GM19351 (cell line): ENCODE data around the gene C3orf52.

Experiments
- ATAC-seq: cut with Tn5 transposase; IDR thresholded peaks from one replicate; pipeline ENCODE4 v1.9.1; 2021; ENCODE audit warnings: mild to moderate bottlenecking, moderate library complexity; ENCODE audit not compliant: unreplicated experiment

Gene C3orf52

DNA sequence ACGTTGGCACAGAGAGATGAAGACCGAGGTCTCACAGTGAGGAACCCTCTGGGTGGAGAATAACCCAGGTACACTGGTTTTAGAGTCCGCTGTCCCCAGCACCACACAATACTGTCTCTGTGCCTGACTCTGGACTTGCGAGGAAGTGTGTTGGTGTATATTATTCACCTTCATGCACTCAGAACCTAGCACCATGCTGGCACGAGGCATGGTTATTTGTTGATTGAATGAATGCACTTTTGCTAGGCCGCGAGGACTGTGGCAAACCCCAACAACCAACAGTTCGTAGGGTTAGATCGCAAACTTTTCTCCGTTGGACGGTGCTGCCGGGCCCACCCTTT is 484 bp upstream of the C3orf52 start:
- no peak for ATAC-seq

DNA sequence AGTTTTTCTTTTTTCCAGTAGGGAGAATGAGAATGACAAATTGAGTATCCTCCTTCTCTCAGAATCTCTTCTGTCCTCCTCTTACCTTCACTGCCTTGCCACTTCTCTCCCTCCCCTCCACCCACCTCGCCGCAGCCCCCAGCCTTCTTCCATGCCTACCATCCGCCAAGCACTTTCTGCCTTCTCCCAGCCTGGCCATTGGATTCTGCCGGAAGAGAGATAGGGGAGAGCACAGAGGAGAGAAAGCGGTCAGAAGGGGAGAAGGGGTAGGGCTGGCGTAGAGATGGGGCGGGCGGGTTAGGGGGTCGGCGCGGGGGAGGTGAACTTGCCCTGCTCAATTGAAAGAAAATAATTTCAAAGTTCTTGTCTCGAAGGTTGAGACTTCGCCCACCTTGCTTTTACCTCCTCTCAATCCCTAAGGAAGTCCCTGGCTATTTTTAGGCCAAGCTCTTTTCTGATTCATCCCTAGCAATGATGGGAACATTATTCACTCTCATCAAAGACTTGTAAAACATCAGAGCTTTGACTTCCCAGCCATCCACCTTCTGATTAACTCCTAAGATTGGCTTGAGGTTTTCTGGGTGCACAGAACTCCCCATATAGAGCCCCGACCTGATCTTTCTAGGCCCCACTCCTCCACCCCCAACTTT is 811 bp downstream of the C3orf52 start:
- ATAC-seq = no peak

DNA sequence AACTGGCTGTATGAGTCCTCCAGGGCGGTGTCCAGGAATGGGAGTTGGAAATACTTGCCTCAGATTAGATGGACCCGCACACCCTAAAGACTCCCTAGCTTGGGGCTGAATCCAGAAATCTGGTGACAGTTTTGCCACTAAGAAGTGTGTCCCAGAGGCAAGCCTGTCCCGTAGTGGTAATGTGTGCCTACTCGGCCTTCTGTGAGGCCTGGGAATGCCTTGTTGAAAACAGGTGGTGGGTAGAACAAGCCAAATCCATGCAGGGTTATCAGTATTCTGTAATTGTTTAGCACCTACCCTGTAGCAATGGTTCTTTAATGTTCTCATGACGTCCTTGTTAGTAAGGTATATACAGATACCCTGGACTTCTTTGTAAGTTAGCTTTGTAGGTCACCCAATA is 1.6 kb downstream of the C3orf52 start:
- ATAC-seq = no peak

DNA sequence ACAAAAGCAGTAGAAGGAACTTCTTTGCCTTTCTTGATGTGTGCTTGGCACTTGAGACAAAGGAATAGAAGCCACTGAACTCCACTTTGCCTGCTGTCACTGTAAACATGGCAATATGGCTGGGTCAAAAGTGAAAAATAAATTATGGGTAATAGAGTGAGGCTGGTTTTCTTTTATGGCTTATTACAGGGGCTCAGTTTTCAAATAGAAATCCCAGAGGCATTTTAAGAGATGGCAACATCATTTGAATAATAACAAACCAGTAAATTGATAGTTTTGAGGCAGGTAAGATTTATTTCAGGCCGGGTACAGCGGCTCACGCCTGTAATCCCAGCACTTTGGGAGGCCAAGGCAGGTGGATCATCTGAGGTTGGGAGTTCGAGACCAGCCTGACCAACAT is 2.8 kb downstream of the C3orf52 start:
- no peak for ATAC-seq

DNA sequence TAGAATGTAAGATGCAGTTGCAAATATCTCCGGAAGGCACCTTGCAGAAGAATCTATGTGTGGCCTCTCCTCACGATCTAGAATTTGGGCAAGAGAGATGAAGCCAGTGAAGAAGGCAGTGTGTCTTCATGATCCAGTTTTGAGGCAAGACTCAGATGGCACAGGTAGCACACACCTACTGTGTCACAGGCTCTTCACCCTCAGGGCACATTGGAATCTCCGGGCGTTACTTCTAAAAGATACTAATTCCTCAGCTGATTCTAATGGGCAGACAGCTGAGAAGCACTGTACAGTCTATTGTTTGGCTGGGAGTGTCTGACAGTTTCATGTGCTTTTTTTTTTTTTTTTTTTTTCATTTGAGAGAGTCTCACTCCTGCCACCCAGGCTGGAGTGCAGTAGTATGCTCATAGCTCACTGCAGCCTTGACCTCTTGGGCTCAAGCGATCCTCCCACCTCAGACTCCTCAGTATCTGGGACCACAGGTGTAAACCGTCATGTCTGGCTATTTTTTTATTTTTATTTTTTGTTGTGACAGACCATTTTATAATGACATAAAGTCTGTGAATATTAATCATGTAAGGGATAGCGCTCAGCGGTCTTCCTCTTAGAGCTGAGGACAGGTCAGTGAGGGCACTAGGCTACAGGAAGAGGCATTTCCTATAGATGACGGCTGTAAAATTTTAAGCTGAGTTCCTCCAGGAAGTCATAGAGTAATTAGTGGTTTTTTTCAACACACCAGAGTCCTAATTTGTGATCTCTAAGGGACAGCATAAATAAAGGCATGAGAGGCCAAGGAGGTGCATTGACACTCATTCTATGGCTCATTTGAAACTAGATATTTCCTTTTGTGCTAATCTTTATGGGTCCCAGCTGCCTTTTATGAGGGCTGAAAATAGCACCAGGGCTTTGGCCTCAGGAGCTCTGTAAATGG is 4.0 kb downstream of the C3orf52 start:
- no peak for ATAC-seq

DNA sequence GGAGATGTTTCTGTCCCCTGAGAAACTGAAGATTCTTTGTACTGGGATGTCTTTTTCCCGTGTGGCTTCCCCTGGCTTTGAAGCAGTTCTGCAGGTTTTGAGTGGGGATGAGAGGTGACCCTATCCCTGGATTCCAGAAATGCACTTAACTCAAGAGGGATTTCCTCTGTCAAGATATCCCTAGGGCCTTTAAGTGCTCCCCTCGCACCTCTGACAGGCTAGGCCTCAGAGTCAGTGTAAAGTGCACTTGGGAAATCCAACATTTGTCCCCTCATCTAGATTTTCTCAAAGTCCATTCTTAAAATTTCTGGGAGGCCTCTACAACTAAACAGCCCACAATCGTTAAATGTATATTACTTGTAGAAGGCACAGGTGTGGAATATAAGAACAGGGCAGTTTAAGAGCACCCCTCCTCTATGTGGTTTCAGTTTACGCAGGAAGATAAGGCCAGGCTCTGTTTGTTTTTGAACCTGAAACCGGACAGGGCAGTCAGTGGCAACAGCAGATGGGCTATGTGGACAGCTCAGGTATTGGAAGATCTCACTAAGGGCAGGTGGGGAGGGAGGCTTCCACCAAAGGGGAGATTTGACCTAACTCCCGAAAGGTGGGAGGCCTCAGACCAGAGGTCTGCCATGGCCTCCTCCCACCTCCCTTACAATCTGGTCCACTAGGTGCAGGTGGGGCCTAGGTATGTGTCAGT is 4.8 kb downstream of the C3orf52 start:
- ATAC-seq = no peak

DNA sequence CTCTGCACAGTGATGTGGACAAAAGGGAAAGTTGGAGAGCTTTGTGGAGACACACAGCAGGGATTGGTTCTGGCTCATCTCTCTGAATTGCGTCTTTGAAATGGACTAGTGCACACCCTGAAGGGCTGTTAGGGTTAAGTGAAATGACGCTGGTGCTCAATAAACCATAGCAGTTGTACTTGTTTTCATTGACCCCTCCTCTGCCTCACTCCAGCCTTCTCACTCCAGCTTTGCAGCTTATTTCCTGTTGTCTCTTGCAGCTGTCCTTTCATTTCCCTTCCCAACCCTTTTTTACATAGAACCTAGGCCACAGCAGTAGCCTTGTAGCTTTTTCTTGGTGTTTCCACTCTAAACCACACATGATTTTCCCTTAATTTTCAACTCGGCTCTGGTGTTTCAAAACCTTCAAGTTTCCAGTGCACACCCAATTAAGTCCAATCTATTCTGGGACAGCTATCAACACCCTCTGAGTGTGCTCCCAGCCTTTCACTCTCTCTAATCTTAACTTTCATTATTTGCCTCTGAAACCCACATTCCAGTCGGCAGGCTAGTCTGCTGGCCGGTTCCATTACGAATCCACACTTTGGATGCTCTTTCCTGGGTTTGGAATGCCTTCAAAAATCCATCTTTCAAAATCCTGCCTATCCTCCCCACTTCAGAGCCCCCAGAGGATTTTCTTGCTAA is 6.4 kb downstream of the C3orf52 start:
- ATAC-seq = peak; percentile 56

DNA sequence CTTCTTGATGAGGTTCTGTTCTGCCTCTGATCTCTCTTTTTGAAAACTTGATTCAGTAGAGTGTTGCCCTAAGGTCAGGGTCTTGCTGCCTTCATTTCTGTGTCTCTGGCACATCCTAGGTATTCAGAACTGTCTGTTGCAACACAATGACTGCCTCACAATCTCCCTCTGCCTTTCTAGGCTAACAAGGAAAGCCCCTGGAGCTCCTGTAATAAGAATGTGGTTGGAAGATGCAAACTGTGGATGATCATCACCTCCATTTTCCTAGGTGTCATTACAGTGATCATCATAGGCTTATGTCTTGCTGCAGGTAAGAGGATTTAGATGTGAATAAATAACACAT is 7.0 kb downstream of the C3orf52 start:
- no peak for ATAC-seq

DNA sequence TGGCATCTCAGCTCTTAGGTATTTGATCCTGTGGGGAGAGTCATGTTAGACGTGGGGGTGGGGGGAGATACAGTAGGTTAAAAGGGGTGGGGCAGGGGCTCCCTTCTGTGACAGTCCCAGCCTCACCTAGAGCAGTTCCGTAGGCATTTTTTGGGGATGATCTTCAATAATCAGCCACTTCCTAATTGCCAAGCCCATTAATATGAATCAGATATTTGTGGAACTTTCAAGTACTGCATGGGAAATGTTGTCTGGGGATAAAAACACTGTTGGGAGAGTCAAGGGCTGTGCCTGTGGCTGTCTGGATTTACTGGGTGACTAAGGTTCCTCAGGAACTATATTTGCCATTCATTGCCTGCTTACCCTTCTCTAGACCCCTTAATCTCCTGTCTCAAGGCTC is 9.5 kb downstream of the C3orf52 start:
- no peak for ATAC-seq

DNA sequence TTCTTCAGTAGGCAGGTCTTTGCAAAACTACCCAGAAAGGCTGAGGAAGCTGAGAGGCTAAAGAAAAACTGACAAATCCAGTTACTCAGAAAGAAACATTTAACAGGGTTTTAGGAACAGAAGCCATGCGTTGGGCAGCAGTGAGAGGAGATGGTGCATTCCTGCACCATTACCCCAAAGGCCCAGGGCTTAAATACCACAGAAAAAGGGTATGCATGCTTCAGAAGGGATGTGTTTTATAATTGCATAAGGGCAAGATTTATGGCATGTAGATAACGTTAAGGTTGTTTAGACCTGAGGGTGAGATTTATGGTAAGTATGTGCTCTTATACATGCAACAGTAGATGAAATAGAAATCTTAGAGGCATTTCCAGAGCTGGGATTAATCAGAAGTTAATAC is 10.0 kb downstream of the C3orf52 start:
- no peak for ATAC-seq

DNA sequence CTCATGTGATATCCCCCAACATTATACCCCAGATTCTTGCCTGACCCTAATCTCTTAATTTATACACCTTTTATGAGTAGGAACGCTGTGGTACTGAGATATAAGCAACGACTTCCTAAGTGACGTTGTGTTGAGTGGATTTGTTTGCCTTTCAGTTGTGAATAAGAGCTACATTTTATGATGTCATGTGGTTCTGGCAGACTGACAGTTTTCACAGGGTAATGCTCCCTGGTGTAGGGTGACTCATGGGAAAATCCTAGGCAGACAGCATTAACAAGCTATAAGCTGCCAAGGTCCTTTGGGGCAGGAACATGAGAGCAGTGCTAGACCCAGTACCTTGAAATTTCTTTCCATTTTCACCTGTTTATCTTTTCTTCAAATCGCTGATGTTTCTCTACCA is 11.2 kb downstream of the C3orf52 start:
- ATAC-seq = no peak

DNA sequence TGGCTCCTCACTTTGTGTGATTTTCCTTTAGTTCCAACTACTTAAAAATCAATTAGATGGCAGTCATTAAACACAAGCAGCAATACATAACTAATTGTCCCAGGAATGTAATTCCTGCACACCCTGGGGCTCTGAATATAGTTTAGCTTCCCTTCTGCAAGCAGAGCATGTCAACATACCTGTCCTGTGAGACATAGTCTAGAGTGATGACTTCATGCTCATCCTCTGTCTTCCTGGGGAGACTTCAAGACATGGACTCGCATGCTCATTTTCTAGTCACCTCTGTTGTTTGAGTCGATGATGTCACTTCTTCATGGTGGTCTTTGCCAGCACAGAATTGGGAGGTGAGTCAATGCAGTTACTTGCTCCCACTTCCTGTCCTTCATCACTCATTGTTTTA is 15.7 kb downstream of the C3orf52 start:
- no peak for ATAC-seq

DNA sequence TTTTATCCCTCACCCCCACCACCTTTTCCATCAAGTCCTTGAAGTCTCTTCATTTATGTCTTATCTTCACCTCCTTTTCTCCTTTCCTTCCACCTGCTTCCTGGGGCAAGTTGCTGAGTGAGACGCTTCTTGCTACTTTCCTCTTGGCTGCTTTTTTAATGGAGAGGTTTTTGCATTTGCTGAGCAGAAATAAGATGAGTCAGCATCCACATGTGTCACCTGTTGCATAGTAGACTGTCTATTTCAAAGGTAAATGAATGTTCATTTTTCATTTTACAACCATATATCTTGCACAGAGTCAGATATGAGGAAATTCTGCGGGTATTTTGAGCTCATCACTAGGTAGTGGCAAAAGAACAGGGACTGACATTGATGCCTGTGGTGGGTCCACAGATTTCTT is 18.6 kb downstream of the C3orf52 start:
- no peak for ATAC-seq

DNA sequence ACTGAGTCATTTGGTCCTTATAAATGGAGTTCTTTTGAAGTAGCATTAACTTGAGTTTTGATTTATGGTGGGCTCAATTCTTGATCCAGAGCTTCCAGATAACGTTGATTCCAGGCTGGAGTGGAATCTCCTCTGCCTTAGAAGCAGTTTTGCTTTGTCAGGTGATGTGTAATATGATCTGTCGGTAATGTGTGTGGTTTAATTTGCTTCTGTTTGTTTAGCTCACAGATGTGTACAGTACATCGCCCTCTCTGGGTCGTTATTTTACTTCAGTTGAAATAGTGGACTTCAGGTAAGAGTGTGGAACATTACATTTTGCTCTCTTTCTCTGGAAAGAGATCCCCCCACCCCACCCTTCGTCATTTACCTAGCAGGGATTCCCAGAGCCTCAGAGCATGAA is 23.1 kb downstream of the C3orf52 start:
- no peak for ATAC-seq

DNA sequence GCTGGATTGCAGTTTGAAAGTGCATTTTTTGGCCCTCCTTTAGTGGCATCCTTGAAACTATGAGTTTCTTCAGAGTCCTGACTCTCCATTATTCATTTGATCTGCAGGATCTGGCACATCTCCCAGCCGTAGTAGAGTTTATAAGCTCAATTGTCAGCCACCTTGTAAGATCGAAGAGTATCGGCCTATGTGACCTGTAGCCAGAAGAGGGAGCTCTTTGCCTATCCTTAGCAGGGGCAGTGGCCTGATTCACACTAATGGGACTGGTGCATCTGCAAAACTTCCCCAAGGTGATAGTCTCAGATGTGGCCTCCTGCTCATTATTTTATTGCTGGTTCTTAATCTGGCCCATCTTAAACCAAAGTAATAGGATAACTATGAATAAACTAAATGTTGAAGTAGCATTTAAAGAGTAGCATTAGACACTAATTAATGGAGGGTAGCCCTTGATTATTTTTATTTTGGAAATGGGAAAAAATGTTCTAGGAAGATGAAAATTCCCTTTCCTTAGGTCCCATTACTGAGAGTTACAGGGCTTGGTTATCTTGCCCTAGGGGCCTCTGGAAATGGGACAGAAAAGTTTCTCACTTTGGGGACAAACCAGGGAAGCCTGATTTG is 25.7 kb downstream of the C3orf52 start:
- ATAC-seq = peak; percentile 42

DNA sequence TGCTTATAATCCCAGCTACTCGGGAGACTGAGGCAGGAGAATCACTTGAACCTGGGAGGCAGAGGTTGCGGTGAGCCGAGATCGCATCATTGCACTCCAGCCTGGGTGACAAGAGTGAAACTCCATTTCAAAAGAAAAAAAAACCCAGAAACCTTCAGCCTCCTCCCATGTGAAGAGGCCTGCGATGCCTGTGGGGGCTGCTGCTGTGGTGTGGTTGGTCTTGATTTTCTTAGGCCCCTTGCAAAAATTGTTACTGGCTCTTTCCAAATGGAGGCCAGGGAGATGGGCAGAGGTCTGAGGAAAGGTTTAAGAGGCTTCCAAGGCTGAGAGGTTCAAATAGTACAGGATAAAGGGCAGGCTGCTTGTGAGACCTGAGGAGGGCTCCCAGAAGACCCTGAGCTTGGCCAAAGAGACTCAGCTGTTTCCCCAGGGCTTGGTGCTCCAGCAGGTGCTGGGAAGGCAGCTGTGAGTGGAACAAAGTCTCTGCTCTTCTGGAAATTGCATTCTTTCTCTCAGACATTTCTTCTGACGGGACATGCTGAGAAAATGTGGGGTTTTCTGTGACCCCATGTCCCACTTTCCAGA is 28.5 kb downstream of the C3orf52 start:
- peak; percentile 34 for ATAC-seq

DNA sequence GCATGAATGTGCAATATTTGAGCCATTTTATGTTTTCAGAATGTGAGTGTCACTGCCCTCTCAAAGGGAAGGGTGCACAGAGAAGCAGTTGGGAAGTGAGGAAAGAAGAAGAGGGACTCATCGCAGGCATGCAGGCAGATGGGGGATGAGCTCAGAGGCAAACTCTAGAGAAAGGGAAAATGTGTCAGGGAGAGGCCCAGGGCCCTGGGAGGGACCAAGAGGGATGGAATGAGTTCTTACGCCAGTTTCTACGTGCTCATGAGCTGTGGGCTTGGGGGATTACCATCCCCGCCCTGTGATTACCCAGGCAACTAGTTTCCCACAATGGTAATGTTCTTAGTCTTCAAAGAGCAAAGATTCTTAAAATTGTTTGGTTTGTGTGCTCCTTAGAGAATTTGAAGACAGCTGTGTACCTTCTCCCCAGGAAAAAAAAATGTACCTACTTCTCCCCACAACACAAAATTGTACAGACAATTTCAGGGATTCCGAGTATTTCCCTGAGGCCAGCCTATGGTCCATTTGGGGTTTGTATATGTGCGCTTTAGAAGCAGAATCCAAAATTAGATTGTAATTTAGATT is 29.1 kb downstream of the C3orf52 start:
- ATAC-seq = peak; percentile 26

DNA sequence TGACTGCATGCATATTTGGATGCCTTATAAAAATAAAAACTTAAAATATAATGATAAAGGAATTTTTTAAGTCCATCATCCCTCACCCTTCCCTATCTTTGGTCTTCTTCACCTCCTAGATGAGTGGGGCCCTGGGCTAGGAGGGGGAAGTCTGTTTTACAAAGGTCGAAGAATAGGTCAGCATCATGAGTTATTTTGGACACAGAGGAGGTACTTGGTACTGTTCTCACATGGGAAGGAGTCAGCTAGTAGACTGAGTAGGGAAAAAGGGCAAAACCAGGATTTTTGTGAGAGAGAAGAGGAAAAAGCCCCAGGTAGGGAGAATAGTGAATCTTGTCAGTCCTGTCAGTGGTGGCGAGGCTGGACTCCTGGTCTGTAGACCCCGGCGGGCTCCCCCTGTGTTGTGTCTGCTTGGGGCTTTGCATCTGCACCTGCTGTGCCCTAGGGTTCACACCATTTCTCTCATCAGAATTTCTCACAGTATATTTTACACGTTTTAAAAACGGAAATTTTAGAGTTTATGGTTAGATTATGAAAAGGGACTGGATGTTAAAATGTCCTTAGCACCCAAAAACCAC is 29.7 kb downstream of the C3orf52 start:
- no peak for ATAC-seq

DNA sequence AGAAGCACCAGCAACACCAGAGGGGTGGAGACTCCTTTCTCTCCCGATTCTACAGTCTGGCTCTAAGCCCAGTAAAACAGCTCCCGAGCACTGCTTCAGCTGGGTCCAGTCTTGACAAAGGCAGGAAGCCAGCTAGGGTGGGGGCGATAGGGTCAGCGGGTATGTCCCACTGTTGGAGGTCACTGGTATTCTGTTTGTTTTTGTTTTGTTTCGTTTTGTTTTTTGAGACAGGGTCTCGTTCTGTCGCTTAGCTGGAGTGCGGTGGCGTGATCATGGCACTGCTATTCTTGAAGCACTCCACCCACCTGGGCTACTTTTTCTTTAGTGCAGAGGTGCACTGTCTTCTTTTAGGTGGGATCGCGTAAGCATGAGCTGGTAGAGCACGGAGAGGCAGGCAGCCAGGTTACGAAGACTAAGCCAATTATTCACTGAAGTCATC is 30.6 kb downstream of the C3orf52 start:
- ATAC-seq = no peak

DNA sequence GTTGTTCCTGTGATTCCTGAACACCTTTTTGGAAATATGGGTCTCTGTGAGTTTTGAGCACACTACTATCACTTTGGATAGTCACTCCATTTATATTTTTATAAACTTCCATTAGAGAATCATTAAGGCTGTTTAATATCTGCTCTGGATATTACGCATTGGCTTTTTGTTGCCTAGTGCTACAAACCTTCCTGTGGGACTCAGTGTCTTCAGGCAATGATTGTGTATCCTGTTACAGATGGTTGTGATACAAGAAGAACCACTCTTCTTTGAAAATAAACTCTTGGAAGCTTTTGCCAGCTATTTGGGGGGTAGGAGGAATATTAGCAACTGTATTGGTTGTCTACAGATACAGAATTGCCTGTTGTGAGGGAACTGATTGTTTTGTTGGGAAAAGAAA is 31.2 kb downstream of the C3orf52 start:
- no peak for ATAC-seq
